ENCODE data around the gene MEF2D. TPM values are rescaled to one million over a fixed set of nuclear protein-coding genes. Genes with fewer than 3 reads are reported as not detected.

The MEF2D gene
- total RNA-seq, 1 donor from 2014 or later, result 26.6 TPM

- H3K9me3 Mint-ChIP-seq (ENCODE audit: low read depth), result no peaks in the 10 kb centered on the region
- no peak overlapping the region for H3K27ac Mint-ChIP-seq
- peaks cover 2% of the 10 kb centered on the region for H3K4me1 Mint-ChIP-seq (ENCODE audit: low read depth)
- H3K27me3 Mint-ChIP-seq, result no peaks in the 10 kb centered on the region
- TF ChIP-seq CTCF (IDR thresholded peaks at IDR 0.05; ENCODE audit: unreplicated experiment), result no peak
- H3K36me3 Mint-ChIP-seq (ENCODE audit: insufficient read depth), result peaks cover 6% of the 10 kb centered on the region
- H3K4me3 Mint-ChIP-seq (ENCODE audit: low read depth), result no peak overlapping the region
- DNase-seq (ENCODE audit: low spot score, unreplicated experiment), result no peak
Measured at GRCh38 chr1:156539818-156540355, 39.3 kb upstream of the MEF2D start.

GRCh38 chr1:156538711-156539440, 38.3 kb upstream of the MEF2D start:
- H3K36me3 Mint-ChIP-seq (ENCODE audit: insufficient read depth), result peaks cover 6% of the 10 kb centered on the region
- H3K27ac Mint-ChIP-seq, result no peak overlapping the region
- TF ChIP-seq CTCF (IDR thresholded peaks at IDR 0.05; ENCODE audit: unreplicated experiment), result no peak
- H3K9me3 Mint-ChIP-seq (ENCODE audit: low read depth), result no peaks in the 10 kb centered on the region
- no peaks in the 10 kb centered on the region for H3K27me3 Mint-ChIP-seq
- DNase-seq (ENCODE audit: low spot score, unreplicated experiment), result no peak
- H3K4me1 Mint-ChIP-seq (ENCODE audit: low read depth), result peaks cover 2% of the 10 kb centered on the region
- no peak overlapping the region for H3K4me3 Mint-ChIP-seq (ENCODE audit: low read depth)

- peaks cover 6% of the 10 kb centered on the region for H3K36me3 Mint-ChIP-seq (ENCODE audit: insufficient read depth)
- no peaks in the 10 kb centered on the region for H3K4me1 Mint-ChIP-seq (ENCODE audit: low read depth)
- no peak for TF ChIP-seq CTCF (IDR thresholded peaks at IDR 0.05; ENCODE audit: unreplicated experiment)
- no peak overlapping the region for H3K27ac Mint-ChIP-seq
- H3K27me3 Mint-ChIP-seq, result no peaks in the 10 kb centered on the region
- no peak overlapping the region for H3K4me3 Mint-ChIP-seq (ENCODE audit: low read depth)
- no peaks in the 10 kb centered on the region for H3K9me3 Mint-ChIP-seq (ENCODE audit: low read depth)
- DNase-seq (ENCODE audit: low spot score, unreplicated experiment), result no peak
Measured at GRCh38 chr1:156537027-156537426, 36.5 kb upstream of the MEF2D start.

- DNase-seq (ENCODE audit: low spot score, unreplicated experiment), result no peak
- Mint-ChIP-seq H3K27ac (no peak overlapping the region), H3K4me3 (ENCODE audit: low read depth) (no peak overlapping the region), H3K9me3 (ENCODE audit: low read depth) (no peaks in the 10 kb centered on the region), H3K36me3 (ENCODE audit: insufficient read depth) (peaks cover 6% of the 10 kb centered on the region), H3K4me1 (ENCODE audit: low read depth) (no peaks in the 10 kb centered on the region), H3K27me3 (no peaks in the 10 kb centered on the region)
- no peak for TF ChIP-seq CTCF (IDR thresholded peaks at IDR 0.05; ENCODE audit: unreplicated experiment)
Measured at GRCh38 chr1:156534424-156535060, 34.0 kb upstream of the MEF2D start.

GRCh38 chr1:156533568-156534220, 33.1 kb upstream of the MEF2D start:
- Mint-ChIP-seq H3K27ac (peak overlapping the region; percentile 64), H3K9me3 (ENCODE audit: low read depth) (no peaks in the 10 kb centered on the region), H3K4me3 (ENCODE audit: low read depth) (no peak overlapping the region), H3K27me3 (no peaks in the 10 kb centered on the region), H3K4me1 (ENCODE audit: low read depth) (no peaks in the 10 kb centered on the region), H3K36me3 (ENCODE audit: insufficient read depth) (peaks cover 3% of the 10 kb centered on the region)
- no peak for TF ChIP-seq CTCF (IDR thresholded peaks at IDR 0.05; ENCODE audit: unreplicated experiment)
- no peak for DNase-seq (ENCODE audit: low spot score, unreplicated experiment)

Data from progenitor cell of endocrine pancreas (in vitro differentiated cells).